ENCODE measurements around the gene MRPL17.
A peak's percentile ranks its signal among the peaks of the same experiment; 100 is the strongest.

MRPL17 gene

GRCh38 chr11:6655790-6656583 is 27.2 kb downstream of the MRPL17 start, which contains the start of gene DCHS1:
DCHS1 (minus strand) TSS chr11:6655809; CDS start chr11:6641613, 14,196 bp downstream.
- H2BK5ac ChIP-seq (ENCODE audit: low read length): no peak within 1 kb of the TSS
- peak; percentile 33 for DNase-seq
- no CpG with 5 or more reads among the region's 56 CpGs for WGBS (ENCODE audit: extremely low coverage, insufficient coverage, low lambda C conversion rate)
- peak within 1 kb of the TSS; percentile 91 for H3K56ac ChIP-seq (ENCODE audit: low read length)
- H3K4me3 ChIP-seq (ENCODE audit: low read length): peak within 1 kb of the TSS; percentile 72
- H4K5ac ChIP-seq (ENCODE audit: low read length): no peak within 1 kb of the TSS
- H3K4me2 ChIP-seq (ENCODE audit: low read length): peak within 1 kb of the TSS; percentile 71
- no peak within 1 kb of the TSS for H2BK120ac ChIP-seq (ENCODE audit: low read depth, low read length)
- no peak within 1 kb of the TSS for H3K23ac ChIP-seq (ENCODE audit: low read length)
- no peaks in the 10 kb centered on the region for H3K79me1 ChIP-seq (ENCODE audit: low read length)
- no peaks in the 10 kb centered on the region for H3K36me3 ChIP-seq (ENCODE audit: control insufficient read depth, insufficient read depth, low read length)
- peaks cover 5% of the 10 kb centered on the region for H3K4me1 ChIP-seq (ENCODE audit: control insufficient read depth, low read depth, low read length)
- no peaks in the 10 kb centered on the region for H3K79me2 ChIP-seq (ENCODE audit: control insufficient read depth, insufficient read depth, low read length)
- H2AK5ac ChIP-seq (ENCODE audit: low read length): no peak within 1 kb of the TSS
- H3K27ac ChIP-seq (ENCODE audit: low read depth, low read length): no peak within 1 kb of the TSS
- H3K4ac ChIP-seq (ENCODE audit: low read depth, low read length): no peak within 1 kb of the TSS
- peaks cover 6% of the 10 kb centered on the region for H3K27me3 ChIP-seq (ENCODE audit: insufficient read depth, low read length, poor library complexity)
- H4K8ac ChIP-seq (ENCODE audit: low read depth, low read length): no peak within 1 kb of the TSS
- H3K9ac ChIP-seq (ENCODE audit: low read length): peak within 1 kb of the TSS; percentile 80
- no peak within 1 kb of the TSS for H2BK15ac ChIP-seq (replicated peaks; ENCODE audit: low read depth)
- peak within 1 kb of the TSS; percentile 85 for H3K18ac ChIP-seq (ENCODE audit: low read length)

GRCh38 chr11:6655020-6655789 is 27.9 kb downstream of the MRPL17 start:
- H3K36me3 ChIP-seq (ENCODE audit: control insufficient read depth, insufficient read depth, low read length): no peaks in the 10 kb centered on the region
- H3K27me3 ChIP-seq (ENCODE audit: insufficient read depth, low read length, poor library complexity): peaks cover 6% of the 10 kb centered on the region
- H3K4me3 ChIP-seq (ENCODE audit: low read length): peak overlapping the region; percentile 7
- WGBS (ENCODE audit: extremely low coverage, insufficient coverage, low lambda C conversion rate): no CpG with 5 or more reads among the region's 84 CpGs
- no peak overlapping the region for H3K23ac ChIP-seq (ENCODE audit: low read length)
- no peak for DNase-seq
- no peak overlapping the region for H4K8ac ChIP-seq (ENCODE audit: low read depth, low read length)
- H3K79me1 ChIP-seq (ENCODE audit: low read length): no peaks in the 10 kb centered on the region
- no peak overlapping the region for H4K5ac ChIP-seq (ENCODE audit: low read length)
- H3K9ac ChIP-seq (ENCODE audit: low read length): peak overlapping the region; percentile 49
- H3K56ac ChIP-seq (ENCODE audit: low read length): peak overlapping the region; percentile 75
- H3K4ac ChIP-seq (ENCODE audit: low read depth, low read length): no peak overlapping the region
- peak overlapping the region; percentile 21 for H3K4me2 ChIP-seq (ENCODE audit: low read length)
- peaks cover 5% of the 10 kb centered on the region for H3K4me1 ChIP-seq (ENCODE audit: control insufficient read depth, low read depth, low read length)
- H3K79me2 ChIP-seq (ENCODE audit: control insufficient read depth, insufficient read depth, low read length): no peaks in the 10 kb centered on the region
- no peak overlapping the region for H2BK15ac ChIP-seq (replicated peaks; ENCODE audit: low read depth)
- no peak overlapping the region for H2BK120ac ChIP-seq (ENCODE audit: low read depth, low read length)
- no peak overlapping the region for H2AK5ac ChIP-seq (ENCODE audit: low read length)
- H3K27ac ChIP-seq (ENCODE audit: low read depth, low read length): no peak overlapping the region
- H2BK5ac ChIP-seq (ENCODE audit: low read length): no peak overlapping the region
- H3K18ac ChIP-seq (ENCODE audit: low read length): peak overlapping the region; percentile 85

GRCh38 chr11:6654281-6655019 is 28.7 kb downstream of the MRPL17 start:
- Histone ChIP-seq H3K4me1 (ENCODE audit: control insufficient read depth, low read depth, low read length) (peaks cover 5% of the 10 kb centered on the region), H3K79me1 (ENCODE audit: low read length) (no peaks in the 10 kb centered on the region), H3K9ac (ENCODE audit: low read length) (no peak overlapping the region), H3K27ac (ENCODE audit: low read depth, low read length) (no peak overlapping the region), H3K4ac (ENCODE audit: low read depth, low read length) (no peak overlapping the region), H4K5ac (ENCODE audit: low read length) (no peak overlapping the region), H3K18ac (ENCODE audit: low read length) (no peak overlapping the region), H3K79me2 (ENCODE audit: control insufficient read depth, insufficient read depth, low read length) (no peaks in the 10 kb centered on the region), H3K27me3 (ENCODE audit: insufficient read depth, low read length, poor library complexity) (peaks cover 6% of the 10 kb centered on the region), H3K23ac (ENCODE audit: low read length) (no peak overlapping the region), H3K4me3 (ENCODE audit: low read length) (no peak overlapping the region), H2BK120ac (ENCODE audit: low read depth, low read length) (no peak overlapping the region), H4K8ac (ENCODE audit: low read depth, low read length) (no peak overlapping the region), H2AK5ac (ENCODE audit: low read length) (no peak overlapping the region), H3K56ac (ENCODE audit: low read length) (peak overlapping the region; percentile 75), H3K4me2 (ENCODE audit: low read length) (no peak overlapping the region), H2BK15ac (replicated peaks; ENCODE audit: low read depth) (no peak overlapping the region), H2BK5ac (ENCODE audit: low read length) (no peak overlapping the region), H3K36me3 (ENCODE audit: control insufficient read depth, insufficient read depth, low read length) (no peaks in the 10 kb centered on the region)
- no CpG with 5 or more reads among the region's 9 CpGs for WGBS (ENCODE audit: extremely low coverage, insufficient coverage, low lambda C conversion rate)
- DNase-seq: no peak

GRCh38 chr11:6653656-6654055 is 29.5 kb downstream of the MRPL17 start:
- H3K27me3 ChIP-seq (ENCODE audit: insufficient read depth, low read length, poor library complexity): peaks cover 6% of the 10 kb centered on the region
- no peak overlapping the region for H4K5ac ChIP-seq (ENCODE audit: low read length)
- H2BK120ac ChIP-seq (ENCODE audit: low read depth, low read length): no peak overlapping the region
- no peak overlapping the region for H4K8ac ChIP-seq (ENCODE audit: low read depth, low read length)
- H3K4ac ChIP-seq (ENCODE audit: low read depth, low read length): no peak overlapping the region
- H3K4me1 ChIP-seq (ENCODE audit: control insufficient read depth, low read depth, low read length): peaks cover 5% of the 10 kb centered on the region
- H2BK15ac ChIP-seq (replicated peaks; ENCODE audit: low read depth): no peak overlapping the region
- WGBS (ENCODE audit: extremely low coverage, insufficient coverage, low lambda C conversion rate): 100% methylated on average over 1 of the region's 2 CpGs
- DNase-seq: no peak
- no peak overlapping the region for H3K9ac ChIP-seq (ENCODE audit: low read length)
- H3K56ac ChIP-seq (ENCODE audit: low read length): no peak overlapping the region
- H3K27ac ChIP-seq (ENCODE audit: low read depth, low read length): no peak overlapping the region
- H3K18ac ChIP-seq (ENCODE audit: low read length): no peak overlapping the region
- no peak overlapping the region for H3K4me2 ChIP-seq (ENCODE audit: low read length)
- no peak overlapping the region for H2BK5ac ChIP-seq (ENCODE audit: low read length)
- H3K79me2 ChIP-seq (ENCODE audit: control insufficient read depth, insufficient read depth, low read length): no peaks in the 10 kb centered on the region
- no peaks in the 10 kb centered on the region for H3K36me3 ChIP-seq (ENCODE audit: control insufficient read depth, insufficient read depth, low read length)
- H3K4me3 ChIP-seq (ENCODE audit: low read length): no peak overlapping the region
- no peak overlapping the region for H2AK5ac ChIP-seq (ENCODE audit: low read length)
- H3K79me1 ChIP-seq (ENCODE audit: low read length): no peaks in the 10 kb centered on the region
- no peak overlapping the region for H3K23ac ChIP-seq (ENCODE audit: low read length)

DNA sequence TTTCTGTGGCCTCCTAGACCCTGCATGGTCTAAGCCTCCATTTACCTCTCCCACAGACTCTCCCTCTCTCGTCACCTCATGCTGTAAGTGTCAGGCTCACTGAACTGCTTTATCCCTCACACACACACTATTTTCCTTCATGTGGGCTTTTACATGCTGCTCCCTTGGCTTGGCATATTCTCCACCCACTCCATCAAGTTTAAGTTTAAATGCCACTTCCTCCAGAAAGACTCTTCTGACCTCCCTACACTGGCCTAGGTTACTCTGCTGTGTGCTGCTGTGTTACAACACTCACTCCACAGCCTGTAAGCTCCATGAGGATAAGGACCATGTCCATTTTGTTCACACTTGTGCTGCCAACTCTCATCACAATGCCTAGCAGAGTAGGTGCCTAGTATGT is 30.0 kb downstream of the MRPL17 start:
- no peaks in the 10 kb centered on the region for H3K79me1 ChIP-seq (ENCODE audit: low read length)
- H3K4me1 ChIP-seq (ENCODE audit: control insufficient read depth, low read depth, low read length): peaks cover 5% of the 10 kb centered on the region
- H2BK120ac ChIP-seq (ENCODE audit: low read depth, low read length): no peak overlapping the region
- H3K79me2 ChIP-seq (ENCODE audit: control insufficient read depth, insufficient read depth, low read length): no peaks in the 10 kb centered on the region
- H3K23ac ChIP-seq (ENCODE audit: low read length): no peak overlapping the region
- no peak overlapping the region for H3K9ac ChIP-seq (ENCODE audit: low read length)
- H2AK5ac ChIP-seq (ENCODE audit: low read length): no peak overlapping the region
- WGBS (ENCODE audit: extremely low coverage, insufficient coverage, low lambda C conversion rate): no CpG with 5 or more reads among the region's 1 CpG
- no peak overlapping the region for H3K27ac ChIP-seq (ENCODE audit: low read depth, low read length)
- H3K4me2 ChIP-seq (ENCODE audit: low read length): no peak overlapping the region
- no peak overlapping the region for H3K56ac ChIP-seq (ENCODE audit: low read length)
- no peak overlapping the region for H3K4me3 ChIP-seq (ENCODE audit: low read length)
- no peak overlapping the region for H4K5ac ChIP-seq (ENCODE audit: low read length)
- no peak overlapping the region for H2BK15ac ChIP-seq (replicated peaks; ENCODE audit: low read depth)
- no peak for DNase-seq
- H2BK5ac ChIP-seq (ENCODE audit: low read length): no peak overlapping the region
- H3K36me3 ChIP-seq (ENCODE audit: control insufficient read depth, insufficient read depth, low read length): no peaks in the 10 kb centered on the region
- H3K27me3 ChIP-seq (ENCODE audit: insufficient read depth, low read length, poor library complexity): peaks cover 6% of the 10 kb centered on the region
- no peak overlapping the region for H4K8ac ChIP-seq (ENCODE audit: low read depth, low read length)
- no peak overlapping the region for H3K18ac ChIP-seq (ENCODE audit: low read length)
- H3K4ac ChIP-seq (ENCODE audit: low read depth, low read length): no peak overlapping the region
